Thyroid gland (tissue), 4 donors: ENCODE data around the gene ATG4D. TPM values are rescaled to one million over a fixed set of nuclear protein-coding genes. Genes with fewer than 3 reads are reported as not detected.

Experiments used
- DNase-seq, 2 donors: peaks; one replicate each; pipeline ENCODE4 v3.0.0-alpha.2; 2019
- H3K27ac ChIP-seq, 3 donors: fragments of 200-600 bp; sonication (generic); 1 replicate in 2 of 3; 2 replicates in 1 of 3; pipeline ENCODE4 v1.5.1; 2016 to 2019; ENCODE audit warnings: mild to moderate bottlenecking in 1 of 3, moderate library complexity in 1 of 3
- H3K27me3 ChIP-seq: fragments of 200-600 bp; sonication (generic); one replicate; pipeline ENCODE4 v1.5.1; 2019
- H3K36me3 ChIP-seq, 2 donors: fragments of 200-600 bp; sonication (generic); one replicate each; pipeline ENCODE4 v1.5.1; 2016 to 2019
- H3K4me1 ChIP-seq, 2 donors: fragments of 200-600 bp; sonication (generic); one replicate each; pipeline ENCODE4 v1.5.1; 2017 to 2019
- H3K4me3 ChIP-seq, 3 donors: fragments of 200-600 bp; sonication (generic); replicated peaks in 1 of 3; 1 replicate in 2 of 3; 2 replicates in 1 of 3; pipeline ENCODE4 v1.5.1; 2016; ENCODE audit warnings: mild to moderate bottlenecking in 1 of 3
- H3K9me3 ChIP-seq: fragments of 200-600 bp; sonication (generic); one replicate; pipeline ENCODE4 v1.5.1; 2017
- CTCF ChIP-seq, 6 experiments: fragments of 200-600 bp in 3 of 6; fragments of 450-650 bp in 3 of 6; sonication (generic) in 3 of 6; IDR thresholded peaks; one replicate each; pipeline ENCODE4 v1.5.1; 2016 to 2019; ENCODE audit warnings: antibody characterized with exemption in 6 of 6, mild to moderate bottlenecking in 2 of 6, inconsistent platforms in 1 of 6, moderate library complexity in 1 of 6
- POLR2A ChIP-seq, 2 donors: fragments of 450-650 bp; IDR thresholded peaks; one replicate each; pipeline ENCODE4 v1.6.1; 2017; ENCODE audit warnings: antibody characterized with exemption in 2 of 2, mild to moderate bottlenecking in 2 of 2, moderate library complexity in 1 of 2
- WGBS, 2 donors: methylation state at CpG; one replicate each; pipeline ENCODE4 v1.1.5; 2017; 5-methylcytosine and 5-hydroxymethylcytosine counted together
- intact Hi-C: fragments of 100-400 bp; cut with DNase I; formaldehyde crosslinking; loops from one replicate; pipeline ENCODE4 v1.15.1; 2023
- total RNA-seq, 4 donors: library from RNA; depleted of rRNA; stranded (reverse); fragments of >200 nt; gene quantifications; one replicate each; pipeline ENCODE4 v1.2.3, GENCODE V29; 2016

ATG4D gene
- total RNA-seq, 4 donors from 2014 or later: 28.4 to 37.0 (median 31.3) TPM

GRCh38 chr19:10501971-10502523, 41.7 kb upstream of the ATG4D start:
- no peaks in the 10 kb centered on the region for H3K27me3 ChIP-seq
- intact Hi-C loops: loop anchor here (10.0 kb wide), 1 partner anchor 63 kb away; the partner anchor contains the start of genes CDKN2D and KRI1
- H3K27ac ChIP-seq: peak overlapping the region; percentile 95 to 99 (median 97)
- peak; percentile 94 to 97 for DNase-seq
- H3K4me3 ChIP-seq: peak overlapping the region; percentile 87 to 95 (median 92)
- WGBS, 2 donors: 1 to 6% methylated on average over 10 to 29 of the region's 35 CpGs
- H3K36me3 ChIP-seq: peaks cover 8 to 16% of the 10 kb centered on the region in 2 donors
- TF ChIP-seq CTCF (IDR thresholded peaks at IDR 0.05): peak in 1 of 6 experiments; percentile 6
- TF ChIP-seq POLR2A (IDR thresholded peaks at IDR 0.05): no peak
- H3K4me1 ChIP-seq: peaks cover 16 to 34% of the 10 kb centered on the region in 2 donors
- no peaks in the 10 kb centered on the region for H3K9me3 ChIP-seq

GRCh38 chr19:10502524-10503001, 41.1 kb upstream of the ATG4D start:
- intact Hi-C loops: loop anchor here (10.0 kb wide), 1 partner anchor 62 kb away; the partner anchor contains the start of genes CDKN2D and KRI1
- WGBS, 2 donors: 0 to 1% methylated on average over 4 to 24 of the region's 65 CpGs

GRCh38 chr19:10503002-10503789, 40.5 kb upstream of the ATG4D start, which contains the start of gene KEAP1:
KEAP1 (minus strand) TSS chr19:10503356; CDS start chr19:10500033, 3,323 bp downstream.
- TF ChIP-seq CTCF (IDR thresholded peaks at IDR 0.05): no peak
- TF ChIP-seq POLR2A (IDR thresholded peaks at IDR 0.05): no peak
- peak within 1 kb of the TSS; percentile 87 to 95 (median 92) for H3K4me3 ChIP-seq
- intact Hi-C loops: loop anchor here (10.0 kb wide), 1 partner anchor 62 kb away; the partner anchor contains the start of genes CDKN2D and KRI1
- DNase-seq: peak; percentile 38 to 44
- no peaks in the 10 kb centered on the region for H3K9me3 ChIP-seq
- H3K36me3 ChIP-seq: peaks cover 8 to 13% of the 10 kb centered on the region in 2 donors
- no peaks in the 10 kb centered on the region for H3K27me3 ChIP-seq
- WGBS, 2 donors: 8 to 12% methylated on average over 26 to 39 of the region's 73 CpGs
- H3K4me1 ChIP-seq: peaks cover 16 to 31% of the 10 kb centered on the region in 2 donors
- H3K27ac ChIP-seq: peak within 1 kb of the TSS; percentile 95 to 99 (median 97)

More at GRCh38 chr19:10502524-10503001, 41.1 kb upstream of the ATG4D start:
- H3K27ac ChIP-seq: peak overlapping the region; percentile 95 to 99 (median 97)
- peaks cover 16 to 33% of the 10 kb centered on the region in 2 donors for H3K4me1 ChIP-seq
- peaks cover 8 to 13% of the 10 kb centered on the region in 2 donors for H3K36me3 ChIP-seq
- peak; percentile 97 for DNase-seq
- H3K27me3 ChIP-seq: no peaks in the 10 kb centered on the region
- H3K9me3 ChIP-seq: no peaks in the 10 kb centered on the region
- peak overlapping the region; percentile 87 to 95 (median 92) for H3K4me3 ChIP-seq
- TF ChIP-seq CTCF (IDR thresholded peaks at IDR 0.05) (peak in 1 of 6 experiments; percentile 32), POLR2A (IDR thresholded peaks at IDR 0.05) (peak; percentile 11 to 87)

GRCh38 chr19:10505583-10506229, 38.0 kb upstream of the ATG4D start:
- WGBS, 2 donors: 29 to 30% methylated on average over 17 of the region's 17 CpGs
- Histone ChIP-seq H3K4me1 (peaks cover 15 to 19% of the 10 kb centered on the region in 2 donors), H3K27me3 (no peaks in the 10 kb centered on the region), H3K9me3 (no peaks in the 10 kb centered on the region), H3K4me3 (no peak overlapping the region), H3K36me3 (no peaks in the 10 kb centered on the region), H3K27ac (no peak overlapping the region)
- peak; percentile 70 to 80 for DNase-seq
- intact Hi-C loops: loop anchor here (10.0 kb wide), 1 partner anchor 59 kb away; the partner anchor contains the start of genes CDKN2D and KRI1
- peak; percentile 62 to 85 (median 68) for TF ChIP-seq CTCF (IDR thresholded peaks at IDR 0.05)
- TF ChIP-seq POLR2A (IDR thresholded peaks at IDR 0.05): no peak
